ENCODE measurements around the gene CTU1.

- TF ChIP-seq CTCF (IDR thresholded peaks at IDR 0.05; ENCODE audit: low read depth, low read length) = peak; percentile 65
- TF ChIP-seq POLR2A (IDR thresholded peaks at IDR 0.05; ENCODE audit: extremely low read depth, insufficient read length) = no peak
- no peak for TF ChIP-seq MYC (IDR thresholded peaks at IDR 0.05; ENCODE audit: low read depth, low read length)
- no peak for TF ChIP-seq MAX (IDR thresholded peaks at IDR 0.05; ENCODE audit: low read depth, low read length)
Measured at GRCh38 chr19:51094696-51095279, 13.4 kb downstream of the CTU1 start.
